Measurements from ENCODE around the gene MT2A.
"Not testable (repeated sequence)": the region's sequence is repeated elsewhere in the genome, so short reads cannot be mapped to it uniquely, and the experiment has no call there.

Gene MT2A

GRCh38 chr16:56621665-56622445, 13.5 kb downstream of the MT2A start:
- DNase-seq, result not testable (repeated sequence)

DNA sequence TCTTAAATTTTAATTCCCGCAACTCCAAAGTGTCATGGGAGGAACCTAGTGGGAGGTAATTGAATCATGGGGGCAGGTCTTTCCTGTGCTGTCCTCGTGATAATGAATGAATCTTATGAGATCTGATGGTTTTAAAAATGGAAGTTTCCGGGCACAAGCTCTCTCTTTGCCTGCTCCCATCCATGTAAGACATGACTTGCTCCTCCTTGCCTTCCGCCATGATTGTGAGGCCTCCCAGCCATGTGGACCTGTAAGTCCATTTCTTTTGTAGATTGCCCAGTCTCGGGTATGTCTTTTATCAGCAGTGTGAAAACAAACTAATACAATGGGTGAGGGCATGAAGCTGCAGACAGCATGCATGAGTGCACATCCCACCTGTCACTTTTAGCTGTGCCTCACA, 14.8 kb downstream of the MT2A start:
- not testable (repeated sequence) for DNase-seq

DNA sequence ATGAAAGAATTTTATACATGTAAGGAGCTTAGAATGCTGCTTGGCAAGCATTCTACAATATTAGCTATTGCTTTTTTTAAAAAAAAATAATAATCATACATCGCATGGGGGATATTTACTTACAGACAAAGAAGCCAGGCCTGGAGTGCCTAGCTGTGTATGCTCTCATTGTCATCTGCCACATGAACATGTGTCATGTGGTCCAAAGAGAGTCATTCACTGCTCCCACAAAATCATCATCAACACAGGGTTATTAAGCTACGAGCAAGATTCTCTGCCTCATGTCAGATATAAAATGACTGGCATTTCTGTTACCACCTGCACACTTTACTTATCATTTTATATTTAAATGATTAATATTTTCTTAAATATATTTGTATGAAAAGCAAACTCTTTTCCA, 15.3 kb downstream of the MT2A start:
- DNase-seq, result no peak

DNA sequence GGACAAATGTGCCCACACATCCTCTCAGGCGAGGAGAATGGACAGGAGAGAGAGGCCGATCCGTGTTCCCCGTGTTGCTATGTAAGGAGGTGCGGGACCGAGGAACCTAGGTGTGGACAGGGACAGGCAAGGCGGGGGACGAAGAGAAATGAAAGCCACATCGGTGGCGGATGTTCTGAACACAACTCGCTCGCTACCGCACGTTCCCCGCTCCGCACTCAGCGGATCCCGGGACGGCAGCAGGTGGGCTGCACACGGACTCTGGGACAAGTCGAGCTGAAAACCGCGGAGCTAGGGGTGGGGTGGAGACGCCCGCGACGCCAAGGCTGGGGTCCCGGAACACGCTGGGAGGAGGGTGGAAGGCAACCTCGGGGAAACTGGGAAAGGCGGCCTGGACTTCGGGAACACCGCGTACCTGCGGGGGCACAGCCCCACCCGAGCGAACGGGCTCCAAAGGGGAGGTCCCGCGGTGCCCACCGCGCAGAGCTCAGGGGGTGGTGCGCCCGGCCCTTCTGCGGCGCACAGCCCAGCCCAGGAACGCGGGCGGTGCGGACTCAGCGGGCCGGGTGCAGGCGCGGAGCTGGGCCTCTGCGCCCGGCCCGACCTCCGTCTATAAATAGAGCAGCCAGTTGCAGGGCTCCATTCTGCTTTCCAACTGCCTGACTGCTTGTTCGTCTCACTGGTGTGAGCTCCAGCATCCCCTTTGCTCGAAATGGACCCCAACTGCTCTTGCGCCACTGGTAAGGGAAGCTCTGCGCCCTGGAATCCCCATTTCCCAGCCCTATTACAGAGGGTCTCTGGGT, 17.0 kb downstream of the MT2A start, which contains the start of gene MT1E:
Gene MT1E (plus strand): TSS at position 642 of the 803 bp plus-strand sequence. CDS start 71 bp downstream, at position 713.
- DNase-seq, result no peak

GRCh38 chr16:56625943-56626654, 17.7 kb downstream of the MT2A start:
- DNase-seq, result no peak

GRCh38 chr16:56626685-56627084, 18.3 kb downstream of the MT2A start:
- no peak for DNase-seq

- no peak for DNase-seq
Measured at GRCh38 chr16:56628486-56629350, 20.3 kb downstream of the MT2A start.

- no peak for DNase-seq
Measured at GRCh38 chr16:56629531-56629930, 21.1 kb downstream of the MT2A start.

DNA sequence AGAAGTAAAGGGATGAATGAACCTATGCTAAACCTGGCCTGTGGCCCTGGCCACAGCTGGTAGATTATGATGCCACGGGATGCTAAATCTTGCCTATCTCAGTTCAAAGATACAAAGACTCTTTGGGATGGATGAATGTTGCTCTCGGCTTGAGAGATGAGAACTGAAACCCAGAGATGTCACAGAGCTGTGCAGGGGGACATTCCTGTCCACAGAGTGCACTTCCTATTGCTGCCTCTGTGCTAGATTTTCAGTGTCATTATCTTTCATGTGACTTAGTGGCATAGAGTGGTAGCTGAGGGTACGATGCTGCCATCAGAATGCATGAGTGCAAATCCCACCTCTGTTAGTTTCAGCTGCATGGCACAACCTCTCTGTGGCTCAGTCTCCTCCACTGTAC, 21.8 kb downstream of the MT2A start:
- DNase-seq, result no peak

DNA sequence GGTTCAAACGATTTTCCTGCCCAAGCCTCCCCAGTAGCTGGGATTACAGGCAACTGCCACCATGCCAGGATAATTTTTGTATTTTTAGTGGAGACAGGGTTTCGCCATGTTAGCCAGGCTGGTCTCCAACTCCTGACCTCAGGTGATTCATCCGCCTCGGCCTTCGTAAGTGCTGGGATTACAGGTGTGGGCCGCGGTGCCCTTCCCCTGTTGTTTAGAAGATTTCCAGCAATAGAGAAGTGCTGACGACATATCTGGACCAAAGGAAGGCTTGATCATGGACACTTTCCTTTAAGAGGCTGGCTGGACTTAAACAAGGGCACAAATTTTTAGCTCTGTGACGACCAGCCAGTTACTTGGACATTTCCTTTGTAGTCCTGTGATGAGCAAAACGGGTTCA, 22.8 kb downstream of the MT2A start:
- DNase-seq, result no peak

DNA sequence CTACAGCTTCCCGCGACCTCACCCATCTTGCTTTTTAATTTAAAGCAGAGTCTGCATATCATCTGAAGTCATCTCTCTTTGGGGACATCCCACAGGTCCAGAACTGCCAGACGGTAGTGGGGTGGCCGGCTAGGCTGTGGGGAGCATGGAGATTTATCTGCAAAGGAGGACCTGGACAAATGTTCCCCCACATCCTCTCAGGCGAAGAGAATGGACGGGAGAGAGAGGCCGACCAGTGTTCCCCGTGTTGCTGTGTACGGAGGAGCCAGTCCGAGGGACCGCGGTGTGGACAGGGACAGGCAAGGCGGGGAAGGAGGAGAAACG, 23.4 kb downstream of the MT2A start:
- no peak for DNase-seq

- no peak for DNase-seq
Measured at GRCh38 chr16:56632156-56632847, 23.9 kb downstream of the MT2A start, which contains the start of gene MT1M. Gene MT1M, plus strand, starts transcription at chr16:56632659. Its CDS starts 73 bp downstream, at chr16:56632732.

DNA sequence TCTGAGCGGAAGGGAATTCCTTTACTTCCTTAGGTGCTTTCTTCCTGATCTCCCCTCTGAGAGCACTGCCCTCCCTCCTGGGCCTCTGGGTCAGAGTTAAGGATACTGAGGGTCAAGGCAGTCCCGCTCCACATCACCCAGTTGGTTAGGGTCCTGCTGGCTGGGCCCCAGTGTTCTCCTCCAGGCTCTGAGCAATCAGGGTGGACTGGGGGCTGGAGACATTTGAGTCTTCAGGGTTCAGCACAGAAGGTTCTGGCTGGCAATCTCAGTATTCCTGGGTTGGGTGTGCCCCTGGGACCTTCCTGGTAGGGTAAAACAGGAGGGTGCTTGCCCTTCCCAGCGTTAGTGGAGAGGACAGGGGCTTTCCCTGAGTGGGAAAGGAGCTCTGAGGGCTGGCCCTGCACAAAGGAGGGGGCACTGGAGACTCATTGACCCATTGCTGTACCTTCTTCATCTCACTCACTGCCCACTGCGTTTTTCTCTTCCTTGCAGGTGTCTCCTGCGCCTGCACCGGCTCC, 24.5 kb downstream of the MT2A start:
- DNase-seq, result no peak

DNA sequence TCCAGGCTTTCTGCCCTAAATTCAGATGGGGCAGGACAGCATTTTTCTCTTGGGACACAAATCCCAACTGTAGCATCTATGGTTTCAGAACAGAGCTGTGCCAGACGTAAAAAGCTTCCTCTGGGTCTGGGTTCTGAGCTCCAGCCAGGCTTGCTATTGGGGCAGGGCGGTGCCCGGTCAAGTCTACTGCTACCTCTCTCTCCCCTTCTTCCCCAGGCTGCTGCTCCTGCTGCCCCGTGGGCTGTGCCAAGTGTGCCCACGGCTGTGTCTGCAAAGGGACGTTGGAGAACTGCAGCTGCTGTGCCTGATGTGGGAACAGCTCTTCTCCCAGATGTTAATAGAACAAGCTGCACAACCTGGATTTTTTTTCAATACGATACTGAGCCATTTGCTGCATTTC, 25.2 kb downstream of the MT2A start:
- DNase-seq, result no peak

GRCh38 chr16:56634715-56635440, 26.5 kb downstream of the MT2A start:
- no peak for DNase-seq

- DNase-seq, result no peak
Measured at GRCh38 chr16:56635441-56635967, 27.1 kb downstream of the MT2A start.

- DNase-seq, result no peak
Measured at GRCh38 chr16:56636616-56637413, 28.4 kb downstream of the MT2A start.

DNA sequence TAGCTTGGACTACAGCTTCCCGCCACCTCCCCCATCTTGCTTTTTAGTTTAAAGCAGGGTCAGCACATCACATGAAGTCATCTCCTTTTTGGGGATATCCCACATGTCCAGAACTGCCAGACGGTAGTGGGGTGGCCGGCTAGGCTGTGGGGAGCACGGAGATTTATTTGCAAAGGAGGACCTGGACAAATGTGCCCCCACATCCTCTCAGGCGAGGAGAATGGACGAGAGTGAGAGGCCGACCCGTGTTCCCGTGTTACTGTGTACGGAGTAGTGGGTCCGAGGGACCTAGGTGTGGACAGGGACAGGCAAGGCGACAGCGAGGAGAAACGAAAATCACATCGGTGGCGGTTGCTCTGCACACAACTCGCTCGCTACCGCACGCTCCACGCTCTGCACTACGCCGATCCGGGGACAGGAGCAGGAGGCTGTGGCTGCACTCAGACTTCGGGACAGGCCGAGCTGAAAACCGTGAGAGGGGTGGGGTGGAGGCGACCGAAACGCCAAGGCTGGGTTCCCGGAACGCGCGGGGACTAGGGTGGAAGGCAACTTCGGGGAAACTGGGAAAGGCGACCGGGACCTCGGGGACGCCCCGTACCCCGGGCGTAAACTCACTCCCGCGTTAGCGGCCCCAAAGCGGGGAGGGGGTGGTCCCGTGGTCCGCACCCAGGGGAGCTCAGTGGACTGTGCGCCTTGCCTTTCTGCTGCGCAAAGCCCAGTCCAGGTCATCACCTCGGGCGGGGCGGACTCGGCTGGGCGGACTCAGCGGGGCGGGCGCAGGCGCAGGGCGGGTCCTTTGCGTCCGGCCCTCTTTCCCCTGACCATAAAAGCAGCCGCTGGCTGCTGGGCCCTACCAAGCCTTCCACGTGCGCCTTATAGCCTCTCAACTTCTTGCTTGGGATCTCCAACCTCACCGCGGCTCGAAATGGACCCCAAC, 29.7 kb downstream of the MT2A start, which contains the start of gene MT1A:
Gene MT1A (plus strand): TSS at position 853 of the 937 bp plus-strand sequence. CDS start 73 bp downstream, at position 926.
- DNase-seq, result no peak

Measured in NCI-H345 (cell line).